ENCODE measurements around the gene CIB1.
A peak's percentile ranks its signal among the peaks of the same experiment; 100 is the strongest.

The CIB1 gene

GRCh38 chr15:90201944-90202375 lies 31.8 kb downstream of the CIB1 start:
- Histone ChIP-seq H3K36me3 (ENCODE audit: control insufficient read depth in 5 of 5, insufficient read depth in 5 of 5, low read length in 5 of 5) (no peaks in the 10 kb centered on the region), H3K27ac (ENCODE audit: low read depth, low read length) (no peak overlapping the region), H3K9me3 (ENCODE audit: control insufficient read depth in 5 of 5, low read length in 5 of 5) (no peaks in the 10 kb centered on the region), H3K4me1 (ENCODE audit: control insufficient read depth in 5 of 5, insufficient read depth in 5 of 5, low read length in 5 of 5) (peaks cover 0 to 26% (median 22%) of the 10 kb centered on the region in 5 donors), H3K9ac (ENCODE audit: low read length in 5 of 5) (peak overlapping the region in 4 of 5 donors; percentile 62 to 76 (median 72)), H3K27me3 (ENCODE audit: control insufficient read depth in 5 of 5, insufficient read depth in 4 of 5, low read length in 5 of 5) (peaks cover 0 to 7% (median 0%) of the 10 kb centered on the region in 5 donors), H3K4me3 (ENCODE audit: low read depth in 1 of 5, low read length in 5 of 5) (peak overlapping the region; percentile 48 to 82 (median 76))

GRCh38 chr15:90201130-90201943 lies 32.4 kb downstream of the CIB1 start, which contains the start of gene SEMA4B:
SEMA4B (plus strand) TSS chr15:90201330; CDS start chr15:90201579, 249 bp downstream.
- Histone ChIP-seq H3K27ac (ENCODE audit: low read depth, low read length) (no peak within 1 kb of the TSS), H3K4me1 (ENCODE audit: control insufficient read depth in 5 of 5, insufficient read depth in 5 of 5, low read length in 5 of 5) (peaks cover 0 to 26% (median 22%) of the 10 kb centered on the region in 5 donors), H3K4me3 (ENCODE audit: low read depth in 1 of 5, low read length in 5 of 5) (peak within 1 kb of the TSS; percentile 70 to 82 (median 76)), H3K9ac (ENCODE audit: low read length in 5 of 5) (peak within 1 kb of the TSS in 4 of 5 donors; percentile 62 to 76 (median 72)), H3K9me3 (ENCODE audit: control insufficient read depth in 5 of 5, low read length in 5 of 5) (no peaks in the 10 kb centered on the region), H3K36me3 (ENCODE audit: control insufficient read depth in 5 of 5, insufficient read depth in 5 of 5, low read length in 5 of 5) (no peaks in the 10 kb centered on the region), H3K27me3 (ENCODE audit: control insufficient read depth in 5 of 5, insufficient read depth in 4 of 5, low read length in 5 of 5) (peaks cover 0 to 7% (median 0%) of the 10 kb centered on the region in 5 donors)

- no peaks in the 10 kb centered on the region for H3K36me3 ChIP-seq (ENCODE audit: control insufficient read depth in 5 of 5, insufficient read depth in 5 of 5, low read length in 5 of 5)
- peaks cover 0 to 25% (median 20%) of the 10 kb centered on the region in 5 donors for H3K4me1 ChIP-seq (ENCODE audit: control insufficient read depth in 5 of 5, insufficient read depth in 5 of 5, low read length in 5 of 5)
- peak overlapping the region in 4 of 5 donors; percentile 62 to 76 (median 72) for H3K9ac ChIP-seq (ENCODE audit: low read length in 5 of 5)
- peak overlapping the region; percentile 70 to 82 (median 76) for H3K4me3 ChIP-seq (ENCODE audit: low read depth in 1 of 5, low read length in 5 of 5)
- peaks cover 0 to 7% (median 0%) of the 10 kb centered on the region in 5 donors for H3K27me3 ChIP-seq (ENCODE audit: control insufficient read depth in 5 of 5, insufficient read depth in 4 of 5, low read length in 5 of 5)
- H3K27ac ChIP-seq (ENCODE audit: low read depth, low read length): no peak overlapping the region
- no peaks in the 10 kb centered on the region for H3K9me3 ChIP-seq (ENCODE audit: control insufficient read depth in 5 of 5, low read length in 5 of 5)
Measured at GRCh38 chr15:90200534-90201129, 33.1 kb downstream of the CIB1 start.

GRCh38 chr15:90194655-90195054 lies 39.1 kb downstream of the CIB1 start:
- no peak overlapping the region for H3K4me3 ChIP-seq (ENCODE audit: low read depth in 1 of 5, low read length in 5 of 5)
- H3K27me3 ChIP-seq (ENCODE audit: control insufficient read depth in 5 of 5, insufficient read depth in 4 of 5, low read length in 5 of 5): no peaks in the 10 kb centered on the region
- H3K27ac ChIP-seq (ENCODE audit: low read depth, low read length): no peak overlapping the region
- H3K9ac ChIP-seq (ENCODE audit: low read length in 5 of 5): no peak overlapping the region
- H3K36me3 ChIP-seq (ENCODE audit: control insufficient read depth in 5 of 5, insufficient read depth in 5 of 5, low read length in 5 of 5): no peaks in the 10 kb centered on the region
- no peaks in the 10 kb centered on the region for H3K9me3 ChIP-seq (ENCODE audit: control insufficient read depth in 5 of 5, low read length in 5 of 5)
- peaks cover 3 to 27% (median 25%) of the 10 kb centered on the region in 5 donors for H3K4me1 ChIP-seq (ENCODE audit: control insufficient read depth in 5 of 5, insufficient read depth in 5 of 5, low read length in 5 of 5)

- Histone ChIP-seq H3K9me3 (ENCODE audit: control insufficient read depth in 5 of 5, low read length in 5 of 5) (no peaks in the 10 kb centered on the region), H3K36me3 (ENCODE audit: control insufficient read depth in 5 of 5, insufficient read depth in 5 of 5, low read length in 5 of 5) (no peaks in the 10 kb centered on the region), H3K27me3 (ENCODE audit: control insufficient read depth in 5 of 5, insufficient read depth in 4 of 5, low read length in 5 of 5) (no peaks in the 10 kb centered on the region), H3K4me1 (ENCODE audit: control insufficient read depth in 5 of 5, insufficient read depth in 5 of 5, low read length in 5 of 5) (peaks cover 3 to 27% (median 25%) of the 10 kb centered on the region in 5 donors), H3K27ac (ENCODE audit: low read depth, low read length) (peak overlapping the region; percentile 12), H3K9ac (ENCODE audit: low read length in 5 of 5) (no peak overlapping the region), H3K4me3 (ENCODE audit: low read depth in 1 of 5, low read length in 5 of 5) (no peak overlapping the region)
Measured at GRCh38 chr15:90192961-90193786, 40.6 kb downstream of the CIB1 start.

GRCh38 chr15:90191794-90192509 lies 41.8 kb downstream of the CIB1 start:
- no peak overlapping the region for H3K4me3 ChIP-seq (ENCODE audit: low read depth in 1 of 5, low read length in 5 of 5)

GRCh38 chr15:90191344-90191687 lies 42.4 kb downstream of the CIB1 start:
- H3K36me3 ChIP-seq (ENCODE audit: control insufficient read depth in 5 of 5, insufficient read depth in 5 of 5, low read length in 5 of 5): no peaks in the 10 kb centered on the region
- H3K9me3 ChIP-seq (ENCODE audit: control insufficient read depth in 5 of 5, low read length in 5 of 5): no peaks in the 10 kb centered on the region
- peaks cover 3 to 29% (median 25%) of the 10 kb centered on the region in 5 donors for H3K4me1 ChIP-seq (ENCODE audit: control insufficient read depth in 5 of 5, insufficient read depth in 5 of 5, low read length in 5 of 5)
- H3K27ac ChIP-seq (ENCODE audit: low read depth, low read length): no peak overlapping the region
- no peaks in the 10 kb centered on the region for H3K27me3 ChIP-seq (ENCODE audit: control insufficient read depth in 5 of 5, insufficient read depth in 4 of 5, low read length in 5 of 5)
- no peak overlapping the region for H3K9ac ChIP-seq (ENCODE audit: low read length in 5 of 5)
- no peak overlapping the region for H3K4me3 ChIP-seq (ENCODE audit: low read depth in 1 of 5, low read length in 5 of 5)

More at GRCh38 chr15:90191794-90192509, 41.8 kb downstream of the CIB1 start:
- H3K9me3 ChIP-seq (ENCODE audit: control insufficient read depth in 5 of 5, low read length in 5 of 5): no peaks in the 10 kb centered on the region
- H3K36me3 ChIP-seq (ENCODE audit: control insufficient read depth in 5 of 5, insufficient read depth in 5 of 5, low read length in 5 of 5): no peaks in the 10 kb centered on the region
- H3K4me1 ChIP-seq (ENCODE audit: control insufficient read depth in 5 of 5, insufficient read depth in 5 of 5, low read length in 5 of 5): peaks cover 3 to 29% (median 25%) of the 10 kb centered on the region in 5 donors
- H3K9ac ChIP-seq (ENCODE audit: low read length in 5 of 5): no peak overlapping the region
- H3K27ac ChIP-seq (ENCODE audit: low read depth, low read length): no peak overlapping the region
- no peaks in the 10 kb centered on the region for H3K27me3 ChIP-seq (ENCODE audit: control insufficient read depth in 5 of 5, insufficient read depth in 4 of 5, low read length in 5 of 5)

- Histone ChIP-seq H3K27ac (ENCODE audit: low read depth, low read length) (no peak overlapping the region), H3K36me3 (ENCODE audit: control insufficient read depth in 5 of 5, insufficient read depth in 5 of 5, low read length in 5 of 5) (no peaks in the 10 kb centered on the region), H3K9ac (ENCODE audit: low read length in 5 of 5) (no peak overlapping the region), H3K4me3 (ENCODE audit: low read depth in 1 of 5, low read length in 5 of 5) (no peak overlapping the region), H3K4me1 (ENCODE audit: control insufficient read depth in 5 of 5, insufficient read depth in 5 of 5, low read length in 5 of 5) (peaks cover 3 to 29% (median 25%) of the 10 kb centered on the region in 5 donors), H3K27me3 (ENCODE audit: control insufficient read depth in 5 of 5, insufficient read depth in 4 of 5, low read length in 5 of 5) (no peaks in the 10 kb centered on the region), H3K9me3 (ENCODE audit: control insufficient read depth in 5 of 5, low read length in 5 of 5) (no peaks in the 10 kb centered on the region)
Measured at GRCh38 chr15:90190606-90191343, 43.0 kb downstream of the CIB1 start.

Measured in subcutaneous abdominal adipose tissue (tissue), 5 donors.